ENCODE results near the gene CCDC88B.

DNA sequence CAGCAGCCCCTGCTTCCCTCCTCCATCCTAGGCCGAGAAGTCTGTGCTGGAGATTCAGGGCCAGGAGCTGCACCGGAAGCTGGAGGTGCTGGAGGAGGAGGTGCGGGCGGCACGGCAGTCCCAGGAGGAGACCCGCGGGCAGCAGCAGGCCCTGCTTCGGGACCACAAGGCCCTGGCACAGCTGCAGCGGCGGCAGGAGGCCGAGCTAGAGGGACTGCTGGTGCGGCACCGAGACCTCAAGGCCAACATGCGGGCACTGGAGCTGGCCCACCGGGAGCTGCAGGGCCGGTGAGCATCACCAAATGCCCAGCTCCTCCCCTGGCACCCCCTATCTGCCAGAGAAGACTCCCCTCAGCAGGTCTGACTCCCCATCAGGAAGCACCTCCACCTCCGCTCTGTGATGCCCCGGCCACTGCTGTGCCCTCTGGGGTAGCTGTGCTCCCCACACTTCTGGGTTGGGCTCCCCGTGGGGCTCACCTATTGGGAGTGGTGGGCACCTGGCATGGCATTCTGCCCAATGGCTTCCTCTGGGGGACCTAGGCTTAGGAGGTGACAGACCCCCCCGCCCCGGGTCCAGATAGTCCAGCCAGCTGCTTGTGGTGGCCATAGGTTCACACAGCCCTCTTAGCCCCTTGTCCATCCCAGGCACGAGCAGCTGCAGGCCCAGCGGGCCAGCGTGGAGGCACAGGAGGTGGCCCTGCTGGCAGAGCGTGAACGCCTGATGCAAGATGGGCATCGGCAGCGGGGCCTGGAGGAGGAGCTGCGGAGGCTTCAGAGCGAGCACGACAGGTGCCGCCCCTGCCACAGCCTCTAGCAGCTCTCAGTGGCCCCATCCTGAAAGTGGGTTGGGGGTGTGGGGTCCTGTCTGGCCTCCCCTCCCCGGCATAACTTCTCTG is 12.3 kb downstream of the CCDC88B start:
- no peak for TF ChIP-seq EZH2 (IDR thresholded peaks at IDR 0.05; ENCODE audit: borderline replicate concordance, low read depth, low read length, severe bottlenecking)
- TF ChIP-seq, protein P1, sequence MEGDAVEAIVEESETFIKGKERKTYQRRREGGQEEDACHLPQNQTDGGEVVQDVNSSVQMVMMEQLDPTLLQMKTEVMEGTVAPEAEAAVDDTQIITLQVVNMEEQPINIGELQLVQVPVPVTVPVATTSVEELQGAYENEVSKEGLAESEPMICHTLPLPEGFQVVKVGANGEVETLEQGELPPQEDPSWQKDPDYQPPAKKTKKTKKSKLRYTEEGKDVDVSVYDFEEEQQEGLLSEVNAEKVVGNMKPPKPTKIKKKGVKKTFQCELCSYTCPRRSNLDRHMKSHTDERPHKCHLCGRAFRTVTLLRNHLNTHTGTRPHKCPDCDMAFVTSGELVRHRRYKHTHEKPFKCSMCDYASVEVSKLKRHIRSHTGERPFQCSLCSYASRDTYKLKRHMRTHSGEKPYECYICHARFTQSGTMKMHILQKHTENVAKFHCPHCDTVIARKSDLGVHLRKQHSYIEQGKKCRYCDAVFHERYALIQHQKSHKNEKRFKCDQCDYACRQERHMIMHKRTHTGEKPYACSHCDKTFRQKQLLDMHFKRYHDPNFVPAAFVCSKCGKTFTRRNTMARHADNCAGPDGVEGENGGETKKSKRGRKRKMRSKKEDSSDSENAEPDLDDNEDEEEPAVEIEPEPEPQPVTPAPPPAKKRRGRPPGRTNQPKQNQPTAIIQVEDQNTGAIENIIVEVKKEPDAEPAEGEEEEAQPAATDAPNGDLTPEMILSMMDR (IDR thresholded peaks at IDR 0.05; ENCODE audit: borderline replicate concordance, extremely low read depth, low read length, poor library complexity, severe bottlenecking) = no peak

All from DND-41 (cell line).